K562 (cell line): ENCODE results near the gene DEGS2. TPM values are rescaled to one million over a fixed set of nuclear protein-coding genes. Genes with fewer than 3 reads are reported as not detected.
A peak's percentile ranks its signal among the peaks of the same experiment; 100 is the strongest.

Experiments used
- ATAC-seq: fragments of 200-7000 bp; cut with Tn5 transposase; 3 replicates; pipeline ENCODE4 v1.9.1; 2020; ENCODE audit warnings: moderate library complexity
- BruUV-seq: library from RNA; stranded (reverse); fragments of 400-500 nt; replicated peaks from 2 replicates; lab custom pipeline; 2021; lab: Mats Ljungman, UMichigan
- CTCF ChIA-PET: fragments of 300-600 bp; formaldehyde crosslinking; extraction: SDS; loops from one replicate; lab custom pipeline; 2021; ENCODE audit warnings: low intra/inter-chr PET ratio; lab: Yijun Ruan, JAX
- POLR2A ChIA-PET: fragments of 300-600, 350-650 bp; sonication (Branson Sonifier 250); formaldehyde crosslinking; extraction: SDS; loops from one replicate; lab custom pipeline; 2021; ENCODE audit warnings: antibody characterized with exemption, inconsistent platforms; lab: Yijun Ruan, JAX
- DNase-seq, 4 experiments: peaks; one replicate each; pipeline versions ENCODE4 v3.0.0 to v3.0.0-alpha.2; 2011 to 2018; ENCODE audit warnings: low spot score in 3 of 4, mixed read lengths in 3 of 4; ENCODE audit errors: extremely low read depth in 1 of 4
- FAIRE-seq: peaks from 2 replicates; lab custom pipeline; 2011; peaks lifted over from hg19 to GRCh38; lab: Jason Lieb, UNC
- H2AFZ ChIP-seq: 2 replicates; pipeline ENCODE4 v1.6.0; 2011; ENCODE audit warnings: low read depth, low read length, control low read depth, inconsistent platforms
- H3K27ac ChIP-seq: fragments of 200-600 bp; 3 replicates; pipeline ENCODE4 v1.8.0; 2011; ENCODE audit warnings: low read depth, mild to moderate bottlenecking, control low read depth, inconsistent platforms, low read length, moderate library complexity, mixed read lengths; ENCODE audit errors: extremely low read depth
- H3K27me3 ChIP-seq, 2 experiments: fragments of 300-600 bp in 1 of 2; 2 replicates in 1 of 2; 3 replicates in 1 of 2; pipeline versions ENCODE4 v1.6.0 to v1.8.0; 2011; ENCODE audit warnings: inconsistent platforms in 2 of 2, low read length in 2 of 2, mild to moderate bottlenecking in 1 of 2, mixed read lengths in 1 of 2, moderate library complexity in 1 of 2; ENCODE audit not compliant: control insufficient read depth in 2 of 2, insufficient read depth in 2 of 2
- H3K36me3 ChIP-seq: fragments of 300-600 bp; 3 replicates; pipeline ENCODE4 v1.8.0; 2011; ENCODE audit warnings: mild to moderate bottlenecking, low read length, inconsistent platforms; ENCODE audit not compliant: control insufficient read depth, insufficient read depth
- H3K4me1 ChIP-seq, 2 experiments: fragments of 200-600 bp in 1 of 2; replicated peaks in 1 of 2; 2 replicates in 1 of 2; 3 replicates in 1 of 2; pipeline versions ENCODE4 v1.5.1 to v1.8.0; 2011; ENCODE audit warnings: inconsistent platforms in 2 of 2, low read length in 2 of 2, mild to moderate bottlenecking in 1 of 2, mixed read lengths in 1 of 2, moderate library complexity in 1 of 2; ENCODE audit not compliant: control insufficient read depth in 2 of 2, insufficient read depth in 2 of 2
- H3K4me2 ChIP-seq: 2 replicates; pipeline ENCODE4 v1.6.1; 2011; ENCODE audit warnings: low read length, control low read depth, inconsistent platforms, mixed read lengths; ENCODE audit not compliant: insufficient read depth
- H3K4me3 ChIP-seq: fragments of 200-600 bp; sonication (generic), shearing (Covaris generic); 2 replicates; pipeline ENCODE4 v1.5.1; 2016; ENCODE audit warnings: control low read depth, inconsistent platforms
- H3K79me2 ChIP-seq: fragments of 200-600 bp; 3 replicates; pipeline ENCODE4 v1.8.0; 2011; ENCODE audit warnings: low read length, inconsistent platforms; ENCODE audit not compliant: control insufficient read depth, insufficient read depth
- H3K9ac ChIP-seq, 2 experiments: 2 replicates each; pipeline versions ENCODE4 v1.6.0 to v1.6.1; 2011; ENCODE audit warnings: low read depth in 2 of 2, low read length in 2 of 2, control low read depth in 1 of 2, inconsistent platforms in 1 of 2, mild to moderate bottlenecking in 1 of 2, mixed read lengths in 1 of 2; ENCODE audit not compliant: insufficient read depth in 1 of 2
- H3K9me1 ChIP-seq: one replicate; pipeline ENCODE4 v1.6.0; 2011; ENCODE audit warnings: inconsistent platforms, mild to moderate bottlenecking, low read length, moderate library complexity; ENCODE audit not compliant: control insufficient read depth, insufficient read depth
- H3K9me3 ChIP-seq: replicated peaks from 2 replicates; pipeline ENCODE4 v1.5.1; 2011; ENCODE audit warnings: low read depth, low read length, inconsistent platforms; ENCODE audit not compliant: control insufficient read depth, insufficient read depth
- H4K20me1 ChIP-seq: replicated peaks from 2 replicates; pipeline ENCODE4 v1.6.1; 2011; ENCODE audit warnings: low read length, inconsistent platforms, mixed read lengths; ENCODE audit not compliant: control insufficient read depth, insufficient read depth
- BRD4 ChIP-seq: fragments of 200-600 bp; sonication (generic); IDR thresholded peaks from 2 replicates; pipeline ENCODE4 v1.6.1; 2017; ENCODE audit warnings: inconsistent platforms
- HINFP ChIP-seq: fragments of 450-650 bp; conservative IDR thresholded peaks from 2 replicates; pipeline ENCODE4 v1.6.1; 2016; ENCODE audit warnings: missing genetic modification characterization, low read depth, mild to moderate bottlenecking, control low read depth, missing compliant biosample characterization
- ILK ChIP-seq: fragments of 450-650 bp; IDR thresholded peaks from 2 replicates; pipeline ENCODE4 v1.6.1; 2016; ENCODE audit warnings: missing genetic modification characterization, low read depth, mild to moderate bottlenecking, missing compliant biosample characterization, moderate library complexity, borderline replicate concordance
- POLR2G ChIP-seq: fragments of 200-400 bp; formaldehyde crosslinking; IDR thresholded peaks from 2 replicates; pipeline ENCODE4 v1.6.1; 2017; ENCODE audit warnings: low read depth, mild to moderate bottlenecking, antibody characterized with exemption, low read length, moderate library complexity
- RBFOX2 ChIP-seq: fragments of 200-400 bp; formaldehyde crosslinking; IDR thresholded peaks from 2 replicates; pipeline ENCODE4 v1.6.1; 2017; ENCODE audit warnings: low read depth, mild to moderate bottlenecking, low read length, moderate library complexity
- ZBTB33 ChIP-seq: sonication (generic); formaldehyde crosslinking; IDR thresholded peaks from 2 replicates; pipeline ENCODE4 v1.8.1; 2023; ENCODE audit warnings: mild to moderate bottlenecking, missing genetic modification reagents
- WGBS: fragments of 100-300 bp; shearing (Covaris generic); methylation state at CpG from one replicate; pipeline ENCODE4 v1.1.6; 2016; ENCODE audit warnings: low coverage, mixed read lengths; ENCODE audit not compliant: insufficient coverage; ENCODE audit errors: missing lambda C conversion rate; 5-methylcytosine and 5-hydroxymethylcytosine counted together
- in situ Hi-C: fragments of 300-500 bp; cut with MboI; formaldehyde crosslinking; loops from 4 replicates; pipeline ENCODE4 v1.15.0; 2018; ENCODE audit warnings: inconsistent platforms, mixed read lengths
- intact Hi-C: fragments of 100-400 bp; cut with micrococcal nuclease; formaldehyde crosslinking; loops from 2 replicates; pipeline ENCODE4 v1.14.2; 2022
- polyA plus RNA-seq, 8 experiments: library from polyadenylated mRNA; depleted of rRNA in 4 of 8; stranded (reverse) in 5 of 8; unstranded in 3 of 8; fragments of >200 nt; fragmentation: Nextera tagmentation in 2 of 8; fragmentation: Illumina TruSeq in 1 of 8; extraction: Ambion mirVana in 2 of 8; extraction: Trizol in 1 of 8; gene quantifications; 2 replicates each; pipeline versions ENCODE4 v1.2.1 to v1.2.3, GENCODE V29; 2011 to 2014; ENCODE audit warnings: inconsistent platforms in 1 of 8, missing spikeins in 1 of 8
- total RNA-seq, 7 experiments: library from RNA; depleted of rRNA in 6 of 7; stranded (reverse); fragments of >200 nt in 6 of 7; fragmentation: Illumina TruSeq in 2 of 7; extraction: Trizol in 2 of 7; gene quantifications; 2 replicates each; pipeline versions ENCODE4 v1.2.1 to v1.2.3, GENCODE V29; 2011 to 2021; ENCODE audit warnings: low replicate concordance in 1 of 7

DEGS2 gene
- total and polyA plus RNA-seq, 9 of the 15 experiments (the other 6 are each of a cell fraction or from before 2014, with no cell fraction given) = 0.22 to 2.9 (median 0.70) TPM

- 85% methylated on average over 11 of the region's 27 CpGs for WGBS
- BruUV-seq = no TSS peak
- H4K20me1 ChIP-seq = no peaks in the 10 kb centered on the region
- H3K4me2 ChIP-seq = no peak overlapping the region
- H3K9me1 ChIP-seq = no peaks in the 10 kb centered on the region
- H3K9ac ChIP-seq = no peak overlapping the region; a peak in 1 of 4 replicates
- H3K27ac ChIP-seq = peak overlapping the region; percentile 35; the same call in 1 of the 3 replicates
- H3K9me3 ChIP-seq = no peaks in the 10 kb centered on the region
- DNase-seq = no peak
- CTCF ChIA-PET = no interaction called here
- no peak for ATAC-seq
- no peaks in the 10 kb centered on the region for H3K27me3 ChIP-seq
- peaks cover 6 to 38% of the 10 kb centered on the region in 2 experiments; a peak in 3 of 5 replicates for H3K4me1 ChIP-seq
- H3K36me3 ChIP-seq = no peaks in the 10 kb centered on the region
- H3K4me3 ChIP-seq = no peak overlapping the region
- H3K79me2 ChIP-seq = no peaks in the 10 kb centered on the region
- no peak for TF ChIP-seq HINFP
- TF ChIP-seq BRD4 = no peak
- TF ChIP-seq RBFOX2 = peak; percentile 57
- TF ChIP-seq POLR2G = peak; percentile 42; the same call in 1 of the 2 replicates
- TF ChIP-seq ZBTB33 (CRISPR knock-in tag) = peak; percentile 62; the same call in 1 of the 2 replicates
- TF ChIP-seq ILK (tag) = no peak
- TF ChIP-seq, all 486 proteins: peak for 3
- FAIRE-seq = no peak
- H2AFZ ChIP-seq = no peak overlapping the region
- intact Hi-C loops (no loop called here), in situ Hi-C loops (no loop called here)
- POLR2A ChIA-PET = interaction anchor here (1.2 kb wide), 1 partner anchor 49 kb away, joined by 3 read pairs; no protein-coding TSS in a partner anchor
Measured at GRCh38 chr14:100165376-100165775, 5.9 kb upstream of the DEGS2 start.
